HepG2 (cell line): ENCODE data around the gene PTPRCAP. TPM values are rescaled to one million over a fixed set of nuclear protein-coding genes. Genes with fewer than 3 reads are reported as not detected.

Experiments used
- ATAC-seq: fragments of 200-7000 bp; cut with Tn5 transposase; 3 replicates; pipeline ENCODE4 v1.9.1; 2020; ENCODE audit warnings: mild to moderate bottlenecking, moderate library complexity
- BruUV-seq: library from RNA; stranded (reverse); fragments of 400-500 nt; replicated peaks from 2 replicates; lab custom pipeline; 2021; lab: Mats Ljungman, UMichigan
- CTCF ChIA-PET: fragments of 300-600 bp; formaldehyde crosslinking; extraction: SDS; loops from one replicate; lab custom pipeline; 2021; ENCODE audit warnings: low total read pairs, inconsistent platforms, low intra/inter-chr PET ratio; lab: Yijun Ruan, JAX
- POLR2A ChIA-PET: fragments of 350-600 bp; sonication (Branson Sonifier 250); formaldehyde crosslinking; loops from one replicate; lab custom pipeline; 2020; ENCODE audit warnings: antibody characterized with exemption, inconsistent platforms; lab: Yijun Ruan, JAX
- DNase-seq: peaks from one replicate; pipeline ENCODE4 v3.0.0-alpha.2; 2015; ENCODE audit warnings: low spot score
- FAIRE-seq: peaks from 3 replicates; lab custom pipeline; 2011; peaks lifted over from hg19 to GRCh38; lab: Jason Lieb, UNC
- H2AFZ ChIP-seq: one replicate; pipeline ENCODE4 v1.6.1; 2011; ENCODE audit warnings: low read length, inconsistent platforms
- H3K27ac ChIP-seq: fragments of 300-600 bp; 3 replicates; pipeline ENCODE4 v1.8.0; 2011; ENCODE audit warnings: mixed run types, mild to moderate bottlenecking, mixed read lengths, low read length, inconsistent platforms; ENCODE audit not compliant: insufficient read depth; ENCODE audit errors: extremely low read length
- H3K27me3 ChIP-seq, 2 experiments: fragments of 200-600 bp in 1 of 2; 2 replicates in 1 of 2; 3 replicates in 1 of 2; pipeline versions ENCODE4 v1.6.0 to v1.8.0; 2011; ENCODE audit warnings: low read length in 2 of 2, mild to moderate bottlenecking in 2 of 2, moderate library complexity in 2 of 2, inconsistent platforms in 1 of 2; ENCODE audit not compliant: insufficient read depth in 2 of 2, control insufficient read depth in 1 of 2
- H3K36me3 ChIP-seq, 2 experiments: fragments of 200-600 bp in 1 of 2; replicated peaks in 1 of 2; 2 replicates in 1 of 2; 3 replicates in 1 of 2; pipeline versions ENCODE4 v1.5.1 to v1.8.0; 2011; ENCODE audit warnings: low read length in 2 of 2, inconsistent platforms in 1 of 2; ENCODE audit not compliant: insufficient read depth in 2 of 2, control insufficient read depth in 1 of 2
- H3K4me1 ChIP-seq: 2 replicates; pipeline ENCODE4 v1.5.1; 2012; ENCODE audit warnings: low read length, inconsistent platforms; ENCODE audit not compliant: insufficient read depth
- H3K4me2 ChIP-seq: 2 replicates; pipeline ENCODE4 v1.6.0; 2011; ENCODE audit warnings: low read depth, low read length, inconsistent platforms
- H3K4me3 ChIP-seq, 3 experiments: fragments of 200-600 bp in 1 of 3; sonication (generic), shearing (Covaris generic) in 1 of 3; replicated peaks in 1 of 3; 2 replicates each; pipeline ENCODE4 v1.5.1; 2011 to 2016; ENCODE audit warnings: low read length in 3 of 3, inconsistent platforms in 2 of 3, low read depth in 2 of 3, mild to moderate bottlenecking in 2 of 3, control low read depth in 1 of 3, mixed read lengths in 1 of 3; ENCODE audit not compliant: insufficient read depth in 1 of 3
- H3K79me2 ChIP-seq: one replicate; pipeline ENCODE4 v1.6.1; 2011; ENCODE audit warnings: low read length, inconsistent platforms; ENCODE audit not compliant: insufficient read depth
- H3K9ac ChIP-seq: 2 replicates; pipeline ENCODE4 v1.6.0; 2011; ENCODE audit warnings: mild to moderate bottlenecking, low read depth, low read length, inconsistent platforms; ENCODE audit not compliant: insufficient read depth
- H3K9me3 ChIP-seq: 2 replicates; pipeline ENCODE4 v1.5.1; 2012; ENCODE audit warnings: mild to moderate bottlenecking, low read length
- H4K20me1 ChIP-seq: 2 replicates; pipeline ENCODE4 v1.6.0; 2011; ENCODE audit warnings: inconsistent platforms, mild to moderate bottlenecking, low read length, moderate library complexity; ENCODE audit not compliant: insufficient read depth
- RFX1 ChIP-seq: fragments of 450-650 bp; IDR thresholded peaks from 2 replicates; pipeline ENCODE4 v1.6.1; 2017
- RFX3 ChIP-seq: IDR thresholded peaks from 2 replicates; pipeline ENCODE4 v1.6.1; 2016; ENCODE audit warnings: missing biosample characterization, missing genetic modification reagents
- ZMAT3 ChIP-seq: sonication (generic); formaldehyde crosslinking; conservative IDR thresholded peaks from 2 replicates; pipeline ENCODE4 v1.7.0; 2021; ENCODE audit warnings: missing genetic modification reagents
- WGBS: methylation state at CpG from one replicate; pipeline ENCODE4 v1.1.6; 2017; ENCODE audit warnings: low lambda C conversion rate; 5-methylcytosine and 5-hydroxymethylcytosine counted together
- in situ Hi-C: cut with HindIII; loops from 2 replicates; pipeline ENCODE4 v1.10.0; 2017; ENCODE audit warnings: low pct_unique_long_range_greater_than_20kb; ENCODE audit not compliant: extremely low pct_ligation_motif_present
- intact Hi-C: fragments of 100-400 bp; cut with micrococcal nuclease; formaldehyde crosslinking; loops from one replicate; pipeline ENCODE4 v1.10.0; 2022; ENCODE audit not compliant: unreplicated experiment
- polyA plus RNA-seq, 8 experiments: library from polyadenylated mRNA; depleted of rRNA in 3 of 8; stranded (reverse) in 7 of 8; unstranded in 1 of 8; fragments of >200 nt; fragmentation: Illumina TruSeq in 4 of 8; extraction: Trizol in 4 of 8; gene quantifications; 2 replicates each; pipeline versions ENCODE4 v1.2.1 to v1.2.3, GENCODE V29; 2011 to 2016; ENCODE audit warnings: low read depth in 4 of 8, missing spikeins in 1 of 8, mixed read lengths in 1 of 8; ENCODE audit not compliant: insufficient read depth in 1 of 8
- total RNA-seq, 5 experiments: library from RNA; depleted of rRNA; stranded (reverse); fragments of >200 nt; fragmentation: Illumina TruSeq; extraction: Trizol; gene quantifications; 2 replicates each; pipeline ENCODE4 v1.2.3, GENCODE V29; 2016; ENCODE audit warnings: low read depth in 1 of 5
- TF ChIP-seq, protein P1 (sequence below): sonication (generic); formaldehyde crosslinking; conservative IDR thresholded peaks from 2 replicates; pipeline ENCODE4 v1.4.0; 2020; ENCODE audit warnings: missing genetic modification reagents
- TF ChIP-seq, protein P2 (sequence below): IDR thresholded peaks from 2 replicates; pipeline ENCODE4 v1.6.1; 2016; ENCODE audit warnings: low read depth

The PTPRCAP gene
- total and polyA plus RNA-seq, 2 of the 13 experiments (the other 11 are each of a cell fraction or from before 2014, with no cell fraction given): 0.60 to 0.70 TPM

DNA sequence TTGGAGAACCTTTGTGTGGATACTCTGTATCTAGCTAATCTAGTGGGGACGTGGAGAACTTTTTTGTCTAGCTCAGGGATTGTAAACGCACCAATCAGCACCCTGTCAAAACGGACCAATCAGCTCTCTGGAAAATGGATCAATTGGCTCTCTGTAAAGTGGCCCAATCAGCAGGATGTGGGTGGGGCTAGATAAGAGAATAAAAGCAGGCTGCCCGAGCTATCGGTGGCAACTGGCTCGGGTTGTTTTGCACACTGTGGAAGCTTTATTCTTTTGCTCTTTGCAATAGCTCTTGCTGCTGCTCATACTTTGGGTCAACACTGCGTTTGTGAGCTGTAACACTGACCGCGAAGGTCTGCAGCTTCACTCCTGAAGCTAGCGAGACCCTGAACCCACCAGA, 39.2 kb upstream of the PTPRCAP start (continued):
- TF ChIP-seq, protein P1, sequence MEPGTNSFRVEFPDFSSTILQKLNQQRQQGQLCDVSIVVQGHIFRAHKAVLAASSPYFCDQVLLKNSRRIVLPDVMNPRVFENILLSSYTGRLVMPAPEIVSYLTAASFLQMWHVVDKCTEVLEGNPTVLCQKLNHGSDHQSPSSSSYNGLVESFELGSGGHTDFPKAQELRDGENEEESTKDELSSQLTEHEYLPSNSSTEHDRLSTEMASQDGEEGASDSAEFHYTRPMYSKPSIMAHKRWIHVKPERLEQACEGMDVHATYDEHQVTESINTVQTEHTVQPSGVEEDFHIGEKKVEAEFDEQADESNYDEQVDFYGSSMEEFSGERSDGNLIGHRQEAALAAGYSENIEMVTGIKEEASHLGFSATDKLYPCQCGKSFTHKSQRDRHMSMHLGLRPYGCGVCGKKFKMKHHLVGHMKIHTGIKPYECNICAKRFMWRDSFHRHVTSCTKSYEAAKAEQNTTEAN (CRISPR knock-in tag): peak; percentile 17; the same call in 1 of the 2 replicates
- TF ChIP-seq, protein P2, sequence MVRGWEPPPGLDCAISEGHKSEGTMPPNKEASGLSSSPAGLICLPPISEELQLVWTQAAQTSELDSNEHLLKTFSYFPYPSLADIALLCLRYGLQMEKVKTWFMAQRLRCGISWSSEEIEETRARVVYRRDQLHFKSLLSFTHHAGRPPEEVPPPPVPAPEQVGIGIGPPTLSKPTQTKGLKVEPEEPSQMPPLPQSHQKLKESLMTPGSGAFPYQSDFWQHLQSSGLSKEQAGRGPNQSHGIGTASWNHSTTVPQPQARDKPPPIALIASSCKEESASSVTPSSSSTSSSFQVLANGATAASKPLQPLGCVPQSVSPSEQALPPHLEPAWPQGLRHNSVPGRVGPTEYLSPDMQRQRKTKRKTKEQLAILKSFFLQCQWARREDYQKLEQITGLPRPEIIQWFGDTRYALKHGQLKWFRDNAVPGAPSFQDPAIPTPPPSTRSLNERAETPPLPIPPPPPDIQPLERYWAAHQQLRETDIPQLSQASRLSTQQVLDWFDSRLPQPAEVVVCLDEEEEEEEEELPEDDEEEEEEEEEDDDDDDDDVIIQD (CRISPR knock-in tag): peak; percentile 68; the same call in 1 of the 2 replicates

DNA sequence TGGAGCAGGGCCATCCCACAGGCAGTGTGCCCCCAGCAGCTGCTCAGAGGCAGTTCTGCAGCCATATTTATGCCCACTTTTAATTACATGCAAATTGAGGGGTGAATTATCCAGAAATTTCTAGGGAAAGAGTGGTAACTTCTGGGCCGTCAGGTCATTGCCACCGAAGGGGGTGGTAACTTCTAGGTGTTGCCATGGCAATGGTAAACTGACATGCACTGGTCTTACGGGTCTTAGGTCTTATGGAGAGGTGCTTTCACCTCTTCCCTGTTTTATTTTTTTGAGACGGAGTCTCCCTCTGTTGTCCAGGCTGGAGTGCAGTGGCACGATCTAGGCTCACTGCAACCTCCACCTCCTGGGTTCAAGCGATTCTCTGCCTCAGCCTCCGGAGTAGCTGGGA, 35.4 kb upstream of the PTPRCAP start:
- in situ Hi-C loops: no loop called here
- H4K20me1 ChIP-seq: no peaks in the 10 kb centered on the region
- no peak for ATAC-seq
- H3K9me3 ChIP-seq: no peaks in the 10 kb centered on the region
- no peaks in the 10 kb centered on the region for H3K36me3 ChIP-seq
- peak overlapping the region; percentile 33; the same call in 1 of the 2 replicates for H3K4me2 ChIP-seq
- no peak for FAIRE-seq
- 26% methylated on average over 7 of the region's 7 CpGs for WGBS
- no peaks in the 10 kb centered on the region for H3K27me3 ChIP-seq
- H3K9ac ChIP-seq: no peak overlapping the region
- no TSS peak for BruUV-seq
- POLR2A ChIA-PET: no interaction called here
- no peak overlapping the region for H3K27ac ChIP-seq
- H2AFZ ChIP-seq: no peak overlapping the region
- H3K4me3 ChIP-seq: no peak overlapping the region
- H3K4me1 ChIP-seq: peaks cover 65% of the 10 kb centered on the region
- DNase-seq: no peak
- intact Hi-C loops: no loop called here
- CTCF ChIA-PET: no interaction called here
- no peaks in the 10 kb centered on the region for H3K79me2 ChIP-seq
- TF ChIP-seq RFX3 (CRISPR knock-in tag) (peak; percentile 83), ZMAT3 (CRISPR knock-in tag) (no peak), RFX1 (peak; percentile 62)
